Lower lobe of right lung (tissue), 2 donors: ENCODE results near the gene IRF1. TPM values are rescaled to one million over a fixed set of nuclear protein-coding genes. Genes with fewer than 3 reads are reported as not detected.

ENCODE experiments used
- ATAC-seq, 2 donors: fragments of 200-7000 bp; cut with Tn5 transposase; one replicate each; pipeline ENCODE4 v1.9.1; 2020 to 2022; ENCODE audit warnings: mild to moderate bottlenecking in 2 of 2, moderate library complexity in 2 of 2
- DNase-seq: peaks from one replicate; pipeline ENCODE4 v3.0.0-alpha.2; 2020
- H3K27ac ChIP-seq: fragments of 200-600 bp; one replicate; pipeline ENCODE4 v1.8.0; 2022
- H3K27me3 ChIP-seq: fragments of 200-600 bp; one replicate; pipeline ENCODE4 v1.8.0; 2022; ENCODE audit warnings: low read depth
- H3K36me3 ChIP-seq: fragments of 200-600 bp; one replicate; pipeline ENCODE4 v1.8.0; 2022; ENCODE audit warnings: mild to moderate bottlenecking
- H3K4me1 ChIP-seq: fragments of 200-600 bp; one replicate; pipeline ENCODE4 v1.8.0; 2022
- H3K4me3 ChIP-seq: fragments of 200-600 bp; one replicate; pipeline ENCODE4 v1.8.0; 2022; ENCODE audit warnings: mild to moderate bottlenecking
- H3K9me3 ChIP-seq: fragments of 200-600 bp; one replicate; pipeline ENCODE4 v1.8.0; 2022
- intact Hi-C: fragments of 100-400 bp; cut with DNase I; formaldehyde crosslinking; loops from one replicate; pipeline ENCODE4 v1.11.0; 2022
- total RNA-seq: library from RNA; stranded (reverse); fragmentation: NEBNext Ultra II Directional; extraction: Animal tissue kit (Norgen Biotek cat#: 25700); gene quantifications from one replicate; pipeline ENCODE4 v1.2.1, GENCODE V29; 2021
- TF ChIP-seq, protein P1 (sequence below): fragments of 200-600 bp; IDR thresholded peaks from one replicate; pipeline ENCODE4 v1.8.0; 2022; ENCODE audit warnings: antibody characterized with exemption, mild to moderate bottlenecking
- donor health status: DM: no; HTN: yes; CAD: no; lungs with severe emphysema.

IRF1 gene
- total RNA-seq, 1 donor from 2014 or later: 81.2 TPM

GRCh38 chr5:132461569-132462070, 29.0 kb downstream of the IRF1 start:
- Histone ChIP-seq H3K4me1 (peaks cover 98% of the 10 kb centered on the region), H3K27me3 (no peaks in the 10 kb centered on the region), H3K36me3 (peaks cover 6% of the 10 kb centered on the region), H3K27ac (peak overlapping the region; percentile 90), H3K4me3 (no peak overlapping the region), H3K9me3 (no peaks in the 10 kb centered on the region)
- intact Hi-C loops: no loop called here
- ATAC-seq (no peak), DNase-seq (no peak)
- TF ChIP-seq, protein P1, sequence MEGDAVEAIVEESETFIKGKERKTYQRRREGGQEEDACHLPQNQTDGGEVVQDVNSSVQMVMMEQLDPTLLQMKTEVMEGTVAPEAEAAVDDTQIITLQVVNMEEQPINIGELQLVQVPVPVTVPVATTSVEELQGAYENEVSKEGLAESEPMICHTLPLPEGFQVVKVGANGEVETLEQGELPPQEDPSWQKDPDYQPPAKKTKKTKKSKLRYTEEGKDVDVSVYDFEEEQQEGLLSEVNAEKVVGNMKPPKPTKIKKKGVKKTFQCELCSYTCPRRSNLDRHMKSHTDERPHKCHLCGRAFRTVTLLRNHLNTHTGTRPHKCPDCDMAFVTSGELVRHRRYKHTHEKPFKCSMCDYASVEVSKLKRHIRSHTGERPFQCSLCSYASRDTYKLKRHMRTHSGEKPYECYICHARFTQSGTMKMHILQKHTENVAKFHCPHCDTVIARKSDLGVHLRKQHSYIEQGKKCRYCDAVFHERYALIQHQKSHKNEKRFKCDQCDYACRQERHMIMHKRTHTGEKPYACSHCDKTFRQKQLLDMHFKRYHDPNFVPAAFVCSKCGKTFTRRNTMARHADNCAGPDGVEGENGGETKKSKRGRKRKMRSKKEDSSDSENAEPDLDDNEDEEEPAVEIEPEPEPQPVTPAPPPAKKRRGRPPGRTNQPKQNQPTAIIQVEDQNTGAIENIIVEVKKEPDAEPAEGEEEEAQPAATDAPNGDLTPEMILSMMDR: no peak

DNA sequence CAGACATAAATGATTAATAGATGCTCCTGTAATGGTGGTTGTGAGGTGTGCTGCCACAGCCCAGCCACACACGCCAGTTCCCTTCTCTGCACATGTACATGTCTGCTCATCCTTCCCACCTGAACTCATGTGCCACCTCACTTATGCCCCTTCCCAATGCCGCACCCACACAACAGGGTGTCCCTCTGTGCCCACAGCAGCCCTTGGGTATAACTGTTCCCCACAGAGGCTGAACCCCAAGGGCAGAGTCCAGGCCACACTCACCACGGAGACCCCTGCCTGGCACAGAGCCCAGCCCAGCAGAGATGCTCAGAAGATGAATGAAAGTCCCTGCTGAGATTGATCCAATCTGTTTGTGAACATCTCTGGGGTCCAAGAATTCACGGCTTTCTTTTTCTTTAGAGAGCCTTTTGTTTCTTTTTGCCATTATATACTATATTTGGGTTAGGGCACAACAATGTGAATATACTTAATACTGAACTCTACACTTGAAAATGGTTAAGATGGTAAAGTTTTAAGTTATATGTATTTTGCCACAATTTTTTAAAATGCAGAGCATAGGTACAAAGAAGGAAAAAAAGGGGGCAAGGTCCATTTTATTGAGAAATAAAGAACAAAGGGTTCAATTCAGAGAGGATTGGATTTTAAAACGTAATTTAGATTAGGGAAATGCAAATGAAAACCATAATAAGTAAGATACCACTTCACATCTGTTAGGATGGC, 29.6 kb downstream of the IRF1 start:
- no peak for DNase-seq
- Histone ChIP-seq H3K27me3 (no peaks in the 10 kb centered on the region), H3K36me3 (peaks cover 6% of the 10 kb centered on the region), H3K4me3 (no peak overlapping the region), H3K9me3 (no peaks in the 10 kb centered on the region), H3K4me1 (peaks cover 98% of the 10 kb centered on the region), H3K27ac (peak overlapping the region; percentile 90)
- TF ChIP-seq, protein P1: no peak
- intact Hi-C loops: no loop called here
- no peak for ATAC-seq

- Histone ChIP-seq H3K27me3 (no peaks in the 10 kb centered on the region), H3K4me1 (peaks cover 98% of the 10 kb centered on the region), H3K36me3 (peaks cover 6% of the 10 kb centered on the region), H3K4me3 (no peak overlapping the region), H3K27ac (peak overlapping the region; percentile 90), H3K9me3 (no peaks in the 10 kb centered on the region)
- TF ChIP-seq, protein P1: peak; percentile 30
- DNase-seq: peak; percentile 76
- peak; percentile 46 to 63 for ATAC-seq
- intact Hi-C loops: no loop called here
These were observed 30.4 kb downstream of the IRF1 start for GRCh38 chr5:132459983-132460838.

DNA sequence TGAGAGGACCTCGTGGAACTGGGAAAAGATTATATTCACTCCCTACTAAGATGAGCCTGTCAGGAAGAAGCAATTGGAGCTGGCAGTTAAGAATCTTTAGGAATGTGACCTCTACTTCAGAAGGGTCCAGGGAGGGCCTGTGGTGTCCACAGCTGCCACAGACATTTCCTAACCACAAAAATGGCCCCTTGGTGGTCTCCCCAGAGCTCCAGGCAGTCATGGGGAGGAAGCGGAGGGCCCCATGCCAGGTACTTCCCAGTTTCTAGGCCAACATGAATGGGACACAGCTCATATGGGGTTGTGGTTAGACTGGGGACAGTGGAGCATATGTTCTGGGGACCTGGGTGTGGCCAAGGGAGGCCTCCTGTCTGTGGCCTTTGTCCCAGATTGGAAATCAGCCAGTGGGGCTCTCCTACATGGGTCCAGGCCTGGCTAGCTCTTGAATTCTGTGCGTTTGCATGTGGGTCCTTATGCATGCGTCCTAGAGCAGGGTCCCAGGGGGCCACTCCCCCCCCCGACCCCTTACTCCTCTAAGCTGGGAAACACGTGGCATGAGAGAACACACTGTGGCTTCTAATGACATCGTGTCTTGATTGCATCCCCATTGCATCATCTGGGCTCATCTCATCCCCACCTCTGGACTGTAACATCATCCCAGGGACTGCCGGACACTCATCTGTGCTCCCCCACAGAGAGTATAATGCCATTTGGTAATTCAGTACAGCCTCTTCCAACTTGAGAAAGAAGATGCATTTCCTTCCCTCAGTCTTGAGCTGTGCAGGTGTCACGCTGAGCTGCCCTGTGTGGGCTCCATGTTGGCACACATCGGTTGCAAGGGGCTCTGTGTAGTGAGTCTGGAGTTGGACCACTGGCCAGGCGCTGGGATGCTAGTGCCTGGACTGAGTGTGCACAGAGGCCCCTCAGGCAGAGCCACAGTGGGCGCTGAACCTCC, 31.3 kb downstream of the IRF1 start:
- peaks cover 6% of the 10 kb centered on the region for H3K36me3 ChIP-seq
- no peaks in the 10 kb centered on the region for H3K27me3 ChIP-seq
- no peak overlapping the region for H3K4me3 ChIP-seq
- peak overlapping the region; percentile 90 for H3K27ac ChIP-seq
- peaks cover 98% of the 10 kb centered on the region for H3K4me1 ChIP-seq
- intact Hi-C loops: no loop called here
- TF ChIP-seq, protein P1: no peak
- no peaks in the 10 kb centered on the region for H3K9me3 ChIP-seq
- ATAC-seq: peak; percentile 54 to 71
- DNase-seq: peak; percentile 80

GRCh38 chr5:132458651-132459030, 31.9 kb downstream of the IRF1 start:
- no peaks in the 10 kb centered on the region for H3K27me3 ChIP-seq
- TF ChIP-seq, protein P1: no peak
- H3K4me3 ChIP-seq: no peak overlapping the region
- intact Hi-C loops: no loop called here
- peaks cover 6% of the 10 kb centered on the region for H3K36me3 ChIP-seq
- H3K4me1 ChIP-seq: peaks cover 96% of the 10 kb centered on the region
- H3K9me3 ChIP-seq: no peaks in the 10 kb centered on the region
- no peak for ATAC-seq
- H3K27ac ChIP-seq: peak overlapping the region; percentile 90
- DNase-seq: no peak
